Stimulated activated naive B cell treated with anti-CD40 and anti-IgM and Interleukin-4, amounts not matched to agents 10 μg/mL and 1 μg/mL and 100 μg/mL, for 72 hours (primary cell): ENCODE results near the gene GOPC.

ENCODE experiments used
- ATAC-seq, 2 donors: fragments of 150-1000 bp; cut with Tn5 transposase; replicated peaks; 2 replicates each; pipeline ENCODE4 v1.10.0; 2021; ENCODE audit warnings: moderate library complexity in 1 of 2
- DNase-seq: peaks from one replicate; pipeline ENCODE4 v3.0.0; 2021
- H3K27ac Mint-ChIP-seq: one replicate; pipeline ENCODE4 v1.8.0; 2022; ENCODE audit warnings: mild to moderate bottlenecking, mixed read lengths
- H3K27me3 Mint-ChIP-seq, 2 donors: one replicate each; pipeline ENCODE4 v1.8.0; 2022; ENCODE audit warnings: mixed read lengths in 2 of 2
- H3K36me3 Mint-ChIP-seq, 2 donors: one replicate each; pipeline ENCODE4 v1.8.0; 2022; ENCODE audit warnings: mixed read lengths in 2 of 2, mild to moderate bottlenecking in 1 of 2
- H3K4me1 Mint-ChIP-seq, 2 donors: one replicate each; pipeline ENCODE4 v1.8.0; 2022; ENCODE audit warnings: mixed read lengths in 2 of 2, mild to moderate bottlenecking in 1 of 2
- H3K4me3 Mint-ChIP-seq, 2 donors: one replicate each; pipeline ENCODE4 v1.8.0; 2022; ENCODE audit warnings: mild to moderate bottlenecking in 2 of 2, mixed read lengths in 2 of 2, moderate library complexity in 1 of 2
- H3K9me3 Mint-ChIP-seq, 2 donors: one replicate each; pipeline ENCODE4 v1.8.0; 2022; ENCODE audit warnings: mixed read lengths in 2 of 2, mild to moderate bottlenecking in 1 of 2

Gene GOPC

DNA sequence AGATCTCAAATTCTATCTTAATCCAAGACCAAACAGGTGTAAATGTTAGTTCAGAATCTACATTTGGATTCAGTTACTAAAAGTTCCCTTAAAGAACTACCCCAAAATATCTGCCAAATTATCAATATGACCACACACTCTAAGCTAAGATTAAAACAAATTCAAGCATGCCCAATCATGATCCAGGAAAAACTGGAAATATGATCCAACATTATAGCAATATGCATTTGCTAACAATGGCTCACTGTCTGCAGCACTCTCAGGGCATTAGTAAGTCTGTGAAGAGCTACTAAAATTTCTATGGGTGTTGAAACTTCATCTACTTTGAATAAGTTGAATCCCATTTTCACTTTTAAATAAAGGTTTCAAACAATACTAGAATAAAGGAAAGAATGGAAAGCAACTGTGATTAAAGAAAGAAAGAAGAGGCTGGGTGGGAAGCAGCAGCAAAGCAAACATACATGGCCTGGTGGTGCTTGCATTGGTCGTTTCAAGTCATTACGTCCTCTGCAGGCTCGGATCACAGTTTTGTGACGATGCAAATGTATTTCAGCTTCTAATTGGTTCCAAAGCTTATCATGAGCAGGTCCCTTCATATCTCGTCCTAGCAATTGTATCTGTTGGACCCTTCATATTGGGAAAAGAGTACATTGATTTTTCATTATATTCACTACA, 29.2 kb downstream of the GOPC start:
- H3K27me3 Mint-ChIP-seq, result no peaks in the 10 kb centered on the region

DNA sequence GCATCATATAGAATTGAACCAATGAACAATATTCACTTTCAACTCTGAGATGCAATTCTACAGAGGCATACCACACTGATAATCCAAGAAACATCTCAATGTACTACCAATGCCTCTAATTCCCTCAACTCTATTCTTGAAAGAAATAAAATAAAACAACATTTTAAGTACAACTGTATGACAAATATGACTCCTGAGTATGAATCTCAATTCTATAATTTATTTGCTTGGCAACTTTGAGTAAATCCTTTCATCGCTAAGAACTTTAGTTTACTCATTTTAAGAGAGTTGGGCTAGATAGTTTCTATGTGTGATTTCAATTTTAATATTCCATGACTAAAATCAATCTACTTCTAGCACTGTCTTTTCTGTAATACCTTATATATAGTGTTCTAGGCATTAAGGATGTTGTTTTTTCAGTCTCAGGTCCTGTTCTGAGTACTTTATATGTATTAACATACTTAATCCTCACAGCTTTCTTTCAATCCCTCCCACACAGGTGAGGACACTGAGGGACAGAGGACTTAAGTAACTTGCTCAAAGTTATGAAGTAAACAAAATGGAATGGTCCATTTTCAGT, 33.4 kb downstream of the GOPC start:
- Mint-ChIP-seq H3K27ac (no peak overlapping the region), H3K9me3 (no peaks in the 10 kb centered on the region), H3K36me3 (peaks cover 13 to 28% of the 10 kb centered on the region in 2 donors), H3K4me1 (no peaks in the 10 kb centered on the region), H3K27me3 (no peaks in the 10 kb centered on the region), H3K4me3 (no peak overlapping the region)
- DNase-seq (no peak), ATAC-seq (no peak)

More for the DNA sequence above, 29.2 kb downstream of the GOPC start:
- Mint-ChIP-seq H3K9me3 (no peaks in the 10 kb centered on the region), H3K4me1 (no peaks in the 10 kb centered on the region), H3K36me3 (peaks cover 10 to 29% of the 10 kb centered on the region in 2 donors), H3K4me3 (no peak overlapping the region), H3K27ac (no peak overlapping the region)
- DNase-seq (no peak), ATAC-seq (no peak)

DNA sequence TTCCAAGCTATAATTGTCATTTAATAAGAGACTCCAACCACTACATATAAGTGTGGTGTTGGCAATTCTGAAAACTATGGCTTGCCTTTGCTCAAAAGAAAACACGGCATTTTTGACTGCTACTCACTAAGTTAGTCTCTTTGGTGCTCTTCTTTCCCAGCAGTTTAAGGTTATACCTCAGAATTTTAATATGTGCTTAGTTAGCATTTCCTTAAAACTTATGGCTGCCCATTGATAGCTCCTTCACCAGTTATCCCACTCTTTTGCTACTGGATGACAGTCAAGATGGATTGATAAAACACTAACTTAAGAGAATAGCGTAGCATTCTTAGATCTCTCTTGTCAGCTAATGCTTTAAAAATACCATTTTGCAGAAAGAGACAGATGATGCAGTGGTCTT, 34.1 kb downstream of the GOPC start:
- Mint-ChIP-seq H3K4me1 (no peaks in the 10 kb centered on the region), H3K4me3 (no peak overlapping the region), H3K27me3 (no peaks in the 10 kb centered on the region), H3K36me3 (peaks cover 13 to 28% of the 10 kb centered on the region in 2 donors), H3K9me3 (no peaks in the 10 kb centered on the region), H3K27ac (peak overlapping the region; percentile 65)
- DNase-seq (no peak), ATAC-seq (no peak)

DNA sequence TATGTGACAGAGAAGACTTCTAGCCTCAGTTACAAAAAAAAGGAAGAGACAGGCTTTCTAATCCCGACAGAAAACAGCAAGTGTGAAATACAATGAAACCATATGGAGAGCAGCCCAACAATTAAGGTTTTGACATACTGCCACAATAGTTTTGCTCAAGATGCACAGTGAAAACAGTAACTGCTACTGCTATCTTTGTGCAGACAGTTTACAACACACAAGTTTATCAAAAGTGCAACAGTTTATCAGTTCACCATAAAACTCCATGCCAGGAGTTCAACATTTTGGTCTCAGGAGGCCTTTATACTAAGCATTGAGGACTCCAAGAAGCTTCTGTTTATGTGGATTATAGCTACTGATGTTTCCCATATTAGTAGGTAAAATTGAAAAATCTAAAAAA, 37.6 kb downstream of the GOPC start:
- no peak overlapping the region for H3K27ac Mint-ChIP-seq
- peaks cover 6 to 20% of the 10 kb centered on the region in 2 donors for H3K36me3 Mint-ChIP-seq
- no peaks in the 10 kb centered on the region for H3K4me1 Mint-ChIP-seq
- H3K27me3 Mint-ChIP-seq, result no peaks in the 10 kb centered on the region
- H3K4me3 Mint-ChIP-seq, result no peak overlapping the region
- DNase-seq (no peak), ATAC-seq (no peak)
- H3K9me3 Mint-ChIP-seq, result no peaks in the 10 kb centered on the region

DNA sequence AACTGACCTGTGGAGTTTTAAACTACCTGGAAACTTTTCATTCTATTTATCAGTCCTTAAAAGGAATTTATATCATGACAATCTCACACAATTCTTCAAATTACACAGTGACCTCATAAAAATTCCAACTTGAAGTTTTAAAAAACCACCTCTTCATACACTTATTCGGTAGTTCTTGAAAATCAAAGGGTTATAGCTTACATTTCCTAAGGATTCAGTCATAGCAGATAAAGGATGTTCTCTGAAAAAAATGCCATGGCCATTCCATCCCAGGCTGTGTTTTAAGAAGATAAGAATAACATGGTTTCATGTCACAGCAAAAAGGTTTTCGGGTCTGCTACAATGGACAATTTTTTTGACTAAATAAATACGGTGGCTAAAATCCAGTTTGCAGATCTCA, 41.2 kb downstream of the GOPC start:
- Mint-ChIP-seq H3K27ac (no peak overlapping the region), H3K27me3 (no peaks in the 10 kb centered on the region), H3K4me3 (no peak overlapping the region), H3K9me3 (no peaks in the 10 kb centered on the region), H3K4me1 (no peaks in the 10 kb centered on the region), H3K36me3 (peaks cover 4 to 9% of the 10 kb centered on the region in 2 donors)
- no peak for DNase-seq
- ATAC-seq, result no peak

DNA sequence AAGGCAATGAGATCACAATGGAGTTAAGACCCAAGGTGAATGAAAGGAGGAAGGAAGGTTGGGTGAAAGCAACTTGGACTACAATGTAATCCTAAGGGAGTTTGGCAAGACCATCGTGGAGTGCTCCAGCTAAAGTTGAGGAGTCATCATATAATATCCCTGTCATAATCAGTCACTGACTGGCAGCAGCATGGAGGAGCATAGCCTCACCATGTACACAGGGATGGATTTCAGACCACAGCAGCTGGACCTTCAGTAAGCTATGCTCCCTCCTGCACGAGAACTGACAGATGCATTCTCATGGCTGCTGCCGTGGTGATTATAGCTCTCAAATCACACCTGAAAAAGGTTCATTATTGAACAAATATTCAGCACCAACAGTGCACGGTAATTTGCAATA, 43.0 kb downstream of the GOPC start:
- H3K27ac Mint-ChIP-seq, result no peak overlapping the region
- H3K27me3 Mint-ChIP-seq, result no peaks in the 10 kb centered on the region
- ATAC-seq (no peak), DNase-seq (no peak)
- H3K9me3 Mint-ChIP-seq, result no peaks in the 10 kb centered on the region
- no peak overlapping the region for H3K4me3 Mint-ChIP-seq
- peaks cover 4 to 9% of the 10 kb centered on the region in 2 donors for H3K36me3 Mint-ChIP-seq
- no peaks in the 10 kb centered on the region for H3K4me1 Mint-ChIP-seq

DNA sequence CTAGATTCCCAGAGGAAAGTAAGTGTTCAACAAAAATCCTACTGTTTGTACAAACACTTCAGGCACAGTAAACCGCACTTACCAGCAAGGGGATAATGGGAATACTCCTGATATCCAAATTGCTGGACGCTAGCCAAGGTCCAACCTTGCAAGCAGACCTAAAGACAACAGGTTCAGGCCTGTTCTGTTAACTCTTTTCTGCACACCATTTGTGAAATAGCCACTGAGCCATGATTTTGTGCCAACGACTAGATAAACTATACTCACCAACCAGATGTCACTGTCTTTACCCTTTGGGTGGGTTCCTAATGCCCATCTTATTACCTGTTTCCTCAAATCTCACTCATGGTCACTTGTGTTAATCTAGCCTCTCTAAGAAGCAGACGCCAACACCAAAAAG, 43.5 kb downstream of the GOPC start:
- DNase-seq, result no peak
- H3K9me3 Mint-ChIP-seq, result no peaks in the 10 kb centered on the region

DNA sequence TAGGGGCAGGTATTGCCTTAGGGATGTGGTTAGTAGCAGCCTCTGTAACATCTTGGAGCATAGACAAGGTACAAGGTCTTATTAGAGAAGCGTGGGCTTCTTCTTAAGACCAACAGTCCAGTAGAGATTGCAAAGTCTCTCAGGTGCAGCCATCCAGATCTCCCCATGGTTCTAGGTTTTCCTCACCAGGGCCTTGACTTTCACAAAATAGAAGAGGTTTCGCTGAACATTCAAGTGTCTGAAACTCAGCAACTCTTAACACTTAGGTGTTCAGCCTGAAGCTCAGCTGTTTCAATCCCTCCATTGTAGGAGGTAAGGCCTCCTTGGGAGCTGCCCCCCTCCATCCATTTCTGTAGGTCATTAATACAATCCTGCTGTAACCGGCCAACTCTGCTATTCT, 44.4 kb downstream of the GOPC start:
- Mint-ChIP-seq H3K27ac (no peak overlapping the region), H3K4me1 (no peaks in the 10 kb centered on the region), H3K27me3 (no peaks in the 10 kb centered on the region), H3K36me3 (peaks cover under 1 to 7% of the 10 kb centered on the region in 2 donors), H3K4me3 (no peak overlapping the region), H3K9me3 (no peaks in the 10 kb centered on the region)
- ATAC-seq (no peak), DNase-seq (no peak)

More for the DNA sequence above, 43.5 kb downstream of the GOPC start:
- no peaks in the 10 kb centered on the region for H3K4me1 Mint-ChIP-seq
- H3K27me3 Mint-ChIP-seq, result no peaks in the 10 kb centered on the region
- H3K4me3 Mint-ChIP-seq, result no peak overlapping the region
- peaks cover 4 to 9% of the 10 kb centered on the region in 2 donors for H3K36me3 Mint-ChIP-seq
- H3K27ac Mint-ChIP-seq, result no peak overlapping the region
- ATAC-seq, result no peak

DNA sequence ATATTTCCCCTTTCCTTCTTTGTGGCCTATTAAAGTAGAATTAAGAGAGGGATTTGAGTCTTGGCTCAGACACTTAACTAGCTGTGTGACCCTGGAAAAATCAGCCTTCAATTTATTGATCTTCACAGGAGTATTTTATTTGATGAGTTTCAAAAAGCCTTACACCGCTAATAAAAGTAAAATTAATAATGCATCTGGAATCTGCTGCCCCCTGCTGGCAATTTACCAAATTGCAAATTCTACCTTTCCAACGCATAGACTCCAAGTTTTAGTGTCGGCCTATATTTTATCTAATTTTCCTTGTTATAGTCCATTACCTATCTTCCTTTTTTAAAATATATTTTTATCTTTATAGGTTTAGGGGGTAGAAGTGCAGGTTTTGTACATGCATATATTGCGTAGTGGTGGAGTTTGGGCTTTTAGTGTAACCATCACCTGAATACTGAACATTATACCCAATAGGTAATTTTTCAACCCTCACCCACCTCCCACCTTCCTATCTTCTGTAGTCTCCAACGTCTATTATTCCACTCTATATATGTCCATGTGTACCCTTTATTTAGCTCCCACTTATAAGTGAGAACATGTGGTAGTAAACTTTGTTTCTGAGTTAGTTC, 46.3 kb downstream of the GOPC start:
- ATAC-seq (no peak), DNase-seq (no peak)
- Mint-ChIP-seq H3K27me3 (no peaks in the 10 kb centered on the region), H3K4me3 (no peak overlapping the region), H3K9me3 (no peaks in the 10 kb centered on the region), H3K4me1 (no peaks in the 10 kb centered on the region), H3K27ac (no peak overlapping the region), H3K36me3 (peaks cover 0 to 5% of the 10 kb centered on the region in 2 donors)

DNA sequence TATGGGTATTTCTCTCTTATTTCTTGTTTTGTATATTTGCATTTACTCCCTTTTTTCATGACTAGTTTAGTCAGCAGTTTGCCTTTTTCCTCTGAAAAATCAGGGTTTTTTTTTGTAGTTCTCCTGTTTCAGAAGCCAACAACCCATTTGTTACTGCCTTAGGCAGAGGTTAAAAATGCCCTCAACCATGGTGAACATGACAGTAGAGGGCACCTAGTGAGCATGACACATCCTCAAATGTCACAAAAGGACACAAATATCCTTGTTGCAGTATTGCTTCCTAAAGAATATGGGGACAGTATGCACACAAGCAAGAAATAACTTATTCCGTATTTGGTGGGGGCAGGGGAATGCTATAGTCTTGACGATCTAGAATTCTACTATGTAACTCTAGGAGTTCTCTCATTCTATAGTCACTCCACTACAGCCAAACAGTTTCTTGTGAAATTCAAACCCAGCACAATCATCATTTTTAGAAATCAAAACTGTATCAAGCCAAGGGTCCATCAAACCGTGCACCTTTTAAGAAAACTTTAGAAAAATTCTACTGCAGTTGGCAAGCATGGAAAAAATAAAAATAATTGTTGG, 47.0 kb downstream of the GOPC start:
- H3K27me3 Mint-ChIP-seq, result no peaks in the 10 kb centered on the region
- H3K4me3 Mint-ChIP-seq, result no peak overlapping the region
- DNase-seq (no peak), ATAC-seq (no peak)
- H3K4me1 Mint-ChIP-seq, result no peaks in the 10 kb centered on the region
- H3K27ac Mint-ChIP-seq, result no peak overlapping the region
- H3K36me3 Mint-ChIP-seq, result no peaks in the 10 kb centered on the region
- no peaks in the 10 kb centered on the region for H3K9me3 Mint-ChIP-seq

DNA sequence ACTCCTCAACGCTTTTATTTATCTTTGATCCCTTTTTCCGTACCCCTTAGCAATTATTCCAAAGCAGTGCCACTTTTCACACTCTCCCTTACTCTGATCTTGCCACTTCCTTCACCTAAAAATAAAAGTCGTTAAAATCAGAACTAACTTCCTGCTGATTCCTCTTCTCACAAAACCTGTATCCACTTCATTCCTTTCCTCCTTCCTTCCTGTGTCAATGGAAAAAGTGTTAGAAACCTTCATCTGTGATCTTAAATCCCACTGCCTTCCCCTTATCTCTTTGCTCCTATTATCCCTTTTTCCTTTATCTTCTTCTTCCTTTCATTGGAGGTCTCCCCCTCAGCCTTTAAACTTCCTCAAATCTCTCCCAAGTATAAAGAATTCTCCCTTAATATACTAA, 49.2 kb downstream of the GOPC start:
- Mint-ChIP-seq H3K27ac (no peak overlapping the region), H3K4me3 (no peak overlapping the region), H3K9me3 (no peaks in the 10 kb centered on the region), H3K27me3 (peaks cover 3 to 4% of the 10 kb centered on the region in 2 donors), H3K36me3 (no peaks in the 10 kb centered on the region), H3K4me1 (peaks cover 3 to 4% of the 10 kb centered on the region in 2 donors)
- DNase-seq (no peak), ATAC-seq (no peak)

DNA sequence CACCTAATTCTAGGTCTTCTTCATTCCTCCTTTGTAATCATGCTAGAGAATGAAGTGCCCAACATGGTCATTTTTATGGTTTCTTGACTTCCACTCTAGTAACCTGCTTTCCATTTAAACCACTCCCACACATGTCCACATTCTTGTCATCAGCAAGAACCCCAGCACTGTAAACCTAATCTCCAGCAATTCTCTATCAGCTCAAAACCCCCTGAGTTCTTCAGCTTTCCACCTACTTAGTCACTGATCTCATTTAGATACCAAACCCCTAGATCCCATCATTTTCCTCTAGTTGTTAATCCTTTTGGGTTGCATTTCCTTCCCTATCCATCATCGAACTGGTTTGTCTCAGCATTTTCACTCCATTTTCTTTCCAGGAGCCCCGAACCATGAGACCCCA, 49.7 kb downstream of the GOPC start:
- DNase-seq (no peak), ATAC-seq (no peak)
- H3K4me3 Mint-ChIP-seq, result no peak overlapping the region
- no peaks in the 10 kb centered on the region for H3K36me3 Mint-ChIP-seq
- peaks cover 5 to 8% of the 10 kb centered on the region in 2 donors for H3K4me1 Mint-ChIP-seq
- H3K9me3 Mint-ChIP-seq, result no peaks in the 10 kb centered on the region
- H3K27me3 Mint-ChIP-seq, result peaks cover 6 to 8% of the 10 kb centered on the region in 2 donors
- no peak overlapping the region for H3K27ac Mint-ChIP-seq

DNA sequence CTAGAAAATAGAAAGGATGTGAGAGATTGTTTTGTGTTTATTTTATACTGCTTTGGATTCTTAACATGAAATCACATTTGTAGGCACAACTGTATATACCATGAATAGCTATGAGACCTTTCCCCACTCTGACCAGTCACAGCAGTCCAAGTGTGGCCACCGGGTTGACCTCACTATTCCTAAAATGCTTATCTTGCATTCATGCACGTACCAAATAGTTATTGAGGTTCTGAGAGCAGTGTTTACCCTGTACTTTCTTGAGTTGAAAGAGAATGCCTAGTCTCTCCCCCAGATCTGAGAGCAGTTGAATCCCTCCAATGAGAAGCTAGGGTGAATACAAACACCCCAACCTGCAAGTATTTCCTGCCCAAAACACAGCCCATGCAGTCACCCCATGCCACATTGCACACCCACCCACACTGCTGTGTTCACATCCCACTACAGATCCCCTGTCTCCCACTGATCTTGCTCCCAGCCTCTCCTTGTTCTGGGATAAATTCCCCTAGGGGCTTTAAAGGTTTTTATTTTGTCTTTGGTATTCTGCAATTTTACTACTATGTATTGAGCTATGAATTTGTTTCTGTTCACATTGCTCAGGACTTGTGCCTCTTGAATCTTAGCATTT, 51.6 kb downstream of the GOPC start:
- H3K36me3 Mint-ChIP-seq, result no peaks in the 10 kb centered on the region
- no peaks in the 10 kb centered on the region for H3K9me3 Mint-ChIP-seq
- DNase-seq (no peak), ATAC-seq (no peak)
- peaks cover 8 to 13% of the 10 kb centered on the region in 2 donors for H3K4me1 Mint-ChIP-seq
- no peak overlapping the region for H3K27ac Mint-ChIP-seq
- H3K27me3 Mint-ChIP-seq, result peaks cover 21 to 24% of the 10 kb centered on the region in 2 donors
- H3K4me3 Mint-ChIP-seq, result no peak overlapping the region

DNA sequence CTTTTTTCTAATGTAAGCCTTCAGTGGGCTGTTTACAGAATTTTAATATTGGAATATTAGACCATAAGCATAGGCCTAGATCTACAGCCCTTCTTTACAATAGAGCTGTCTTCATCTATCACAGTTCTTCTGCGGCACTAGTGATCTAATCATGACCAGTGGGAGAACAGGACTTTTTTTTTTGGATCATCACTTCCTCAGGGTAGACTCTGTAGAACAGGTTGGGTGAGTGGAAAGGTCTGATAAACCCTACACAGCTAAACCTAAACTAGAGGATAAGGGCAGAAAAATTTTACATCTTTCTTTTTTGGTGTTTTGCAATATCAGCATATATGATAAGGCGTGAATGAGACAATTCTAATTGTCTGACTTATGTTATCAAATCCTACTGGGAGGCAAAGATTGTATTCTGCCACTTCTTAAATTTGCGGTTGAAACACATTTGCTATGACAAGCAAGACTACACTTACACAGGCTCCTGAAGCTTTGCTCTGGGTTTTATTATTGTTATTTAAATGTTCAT, 52.2 kb downstream of the GOPC start:
- peaks cover 21 to 24% of the 10 kb centered on the region in 2 donors for H3K27me3 Mint-ChIP-seq
- ATAC-seq (no peak), DNase-seq (no peak)
- H3K4me3 Mint-ChIP-seq, result no peak overlapping the region
- H3K9me3 Mint-ChIP-seq, result no peaks in the 10 kb centered on the region
- H3K27ac Mint-ChIP-seq, result no peak overlapping the region
- peaks cover 8 to 13% of the 10 kb centered on the region in 2 donors for H3K4me1 Mint-ChIP-seq
- no peaks in the 10 kb centered on the region for H3K36me3 Mint-ChIP-seq
